Upper lobe of right lung (tissue), 1 donor: Measurements from ENCODE around the gene BLTP3A. TPM values are rescaled to one million over a fixed set of nuclear protein-coding genes. Genes with fewer than 3 reads are reported as not detected.
A peak's percentile ranks its signal among the peaks of the same experiment; 100 is the strongest.
"Not testable (repeated sequence)": the region's sequence is repeated elsewhere in the genome, so short reads cannot be mapped to it uniquely, and the experiment has no call there.

Experiments
- ATAC-seq: fragments of 200-7000 bp; cut with Tn5 transposase; one replicate; pipeline ENCODE4 v1.9.1; 2020; ENCODE audit warnings: mild to moderate bottlenecking, moderate library complexity
- DNase-seq: peaks from one replicate; pipeline ENCODE4 v3.0.0-alpha.2; 2020
- H3K27ac ChIP-seq: fragments of 200-600 bp; one replicate; pipeline ENCODE4 v1.8.0; 2022
- H3K27me3 ChIP-seq: fragments of 200-600 bp; one replicate; pipeline ENCODE4 v1.8.0; 2022; ENCODE audit warnings: mild to moderate bottlenecking
- H3K36me3 ChIP-seq: fragments of 200-600 bp; one replicate; pipeline ENCODE4 v1.8.0; 2022
- H3K4me1 ChIP-seq: fragments of 200-600 bp; one replicate; pipeline ENCODE4 v1.8.0; 2022
- H3K4me3 ChIP-seq: fragments of 200-600 bp; one replicate; pipeline ENCODE4 v1.8.0; 2022; ENCODE audit warnings: mild to moderate bottlenecking
- H3K9me3 ChIP-seq: fragments of 200-600 bp; one replicate; pipeline ENCODE4 v1.8.0; 2022
- intact Hi-C: fragments of 100-400 bp; cut with DNase I; formaldehyde crosslinking; loops from one replicate; pipeline ENCODE4 v1.11.0; 2022
- long read RNA-seq: library from polyadenylated mRNA; unstranded; transcript quantifications from one replicate; pipeline ENCODE4 v2.0.0, GENCODE V29; 2021
- total RNA-seq: library from RNA; stranded (reverse); fragmentation: NEBNext Ultra II Directional; extraction: Animal tissue kit (Norgen Biotek cat#: 25700); gene quantifications from one replicate; pipeline ENCODE4 v1.2.1, GENCODE V29; 2021
- TF ChIP-seq, protein P1 (sequence below): fragments of 200-600 bp; IDR thresholded peaks from one replicate; pipeline ENCODE4 v1.8.0; 2022; ENCODE audit warnings: antibody characterized with exemption
- donor health status: DM: no; HTN: yes; CAD: no; lungs with severe emphysema.

The BLTP3A gene
- total RNA-seq = 12.9 TPM
- long read RNA-seq, full-length matches to known transcripts = 2 of 22 reads
- long read RNA-seq, partial matches to known transcripts = 8 of 22 reads
- long read RNA-seq, other reads (novel, unspliced or antisense) = 12 of 22 reads

DNA sequence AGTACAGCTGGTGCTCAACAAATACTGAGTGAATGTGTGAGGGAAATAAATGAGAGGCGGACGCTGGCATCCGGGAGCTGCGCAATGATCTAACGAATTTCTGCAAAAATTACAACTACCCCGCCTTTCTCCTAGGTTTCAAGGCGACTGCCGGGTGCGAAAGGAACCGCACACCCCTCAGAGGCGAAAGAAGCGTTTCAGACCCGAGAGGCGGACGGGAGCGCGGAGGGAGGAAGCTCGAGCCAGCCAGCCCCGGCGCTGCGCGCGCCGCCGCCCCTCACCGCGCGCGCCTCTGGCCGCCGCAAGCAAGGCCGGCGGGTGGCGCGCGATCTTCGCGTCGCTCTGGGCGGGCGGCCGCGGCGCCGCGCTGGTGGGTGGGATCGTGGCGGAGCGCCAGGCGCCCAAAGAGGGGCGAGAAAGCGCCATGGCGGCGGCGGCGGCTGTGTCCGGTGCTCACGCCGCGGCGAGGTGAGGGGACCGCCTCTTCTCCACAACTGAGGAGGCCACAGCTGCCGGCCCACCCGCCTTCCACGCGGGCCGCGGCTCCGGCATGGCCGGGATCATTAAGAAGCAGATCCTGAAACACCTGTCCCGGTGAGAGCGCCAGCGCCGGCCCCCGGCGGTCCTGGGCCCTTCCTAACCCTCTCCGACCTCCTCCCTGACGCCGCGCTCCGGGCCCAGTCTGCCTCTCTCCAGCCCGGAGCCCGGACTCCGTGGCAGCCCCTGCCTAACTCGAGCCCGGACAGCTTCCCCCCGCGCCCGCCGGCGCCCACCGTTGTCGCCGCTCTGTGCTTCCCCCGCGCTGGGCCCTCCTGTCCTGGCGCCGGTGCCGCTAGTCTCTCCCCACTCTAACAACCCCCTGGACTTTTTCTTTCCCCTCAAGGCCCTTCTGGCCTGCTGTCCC lies at the start of gene BLTP3A:
BLTP3A (plus strand) TSS at position 383 of the 904 bp plus-strand sequence; CDS start at position 551, 168 bp downstream.
- peak; percentile 88 for DNase-seq
- Histone ChIP-seq H3K4me1 (peaks cover 22% of the 10 kb centered on the region), H3K27me3 (no peaks in the 10 kb centered on the region), H3K36me3 (no peaks in the 10 kb centered on the region), H3K4me3 (peak within 1 kb of the TSS; percentile 89), H3K27ac (peak within 1 kb of the TSS; percentile 94), H3K9me3 (no peaks in the 10 kb centered on the region)
- intact Hi-C loops = no loop called here
- TF ChIP-seq, protein P1, sequence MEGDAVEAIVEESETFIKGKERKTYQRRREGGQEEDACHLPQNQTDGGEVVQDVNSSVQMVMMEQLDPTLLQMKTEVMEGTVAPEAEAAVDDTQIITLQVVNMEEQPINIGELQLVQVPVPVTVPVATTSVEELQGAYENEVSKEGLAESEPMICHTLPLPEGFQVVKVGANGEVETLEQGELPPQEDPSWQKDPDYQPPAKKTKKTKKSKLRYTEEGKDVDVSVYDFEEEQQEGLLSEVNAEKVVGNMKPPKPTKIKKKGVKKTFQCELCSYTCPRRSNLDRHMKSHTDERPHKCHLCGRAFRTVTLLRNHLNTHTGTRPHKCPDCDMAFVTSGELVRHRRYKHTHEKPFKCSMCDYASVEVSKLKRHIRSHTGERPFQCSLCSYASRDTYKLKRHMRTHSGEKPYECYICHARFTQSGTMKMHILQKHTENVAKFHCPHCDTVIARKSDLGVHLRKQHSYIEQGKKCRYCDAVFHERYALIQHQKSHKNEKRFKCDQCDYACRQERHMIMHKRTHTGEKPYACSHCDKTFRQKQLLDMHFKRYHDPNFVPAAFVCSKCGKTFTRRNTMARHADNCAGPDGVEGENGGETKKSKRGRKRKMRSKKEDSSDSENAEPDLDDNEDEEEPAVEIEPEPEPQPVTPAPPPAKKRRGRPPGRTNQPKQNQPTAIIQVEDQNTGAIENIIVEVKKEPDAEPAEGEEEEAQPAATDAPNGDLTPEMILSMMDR = no peak
- ATAC-seq = peak; percentile 95

- H3K27me3 ChIP-seq = no peaks in the 10 kb centered on the region
- ATAC-seq = no peak
These were observed 49.8 kb upstream of the BLTP3A start for GRCh38 chr6:34742094-34742493.

GRCh38 chr6:34743625-34744293 lies 48.1 kb upstream of the BLTP3A start:
- Histone ChIP-seq H3K4me3 (no peak overlapping the region), H3K9me3 (no peaks in the 10 kb centered on the region), H3K4me1 (no peaks in the 10 kb centered on the region), H3K27me3 (no peaks in the 10 kb centered on the region), H3K36me3 (no peaks in the 10 kb centered on the region), H3K27ac (no peak overlapping the region)
- ATAC-seq (no peak), DNase-seq (no peak)
- TF ChIP-seq, protein P1 = no peak
- intact Hi-C loops = no loop called here

More at GRCh38 chr6:34742094-34742493, 49.8 kb upstream of the BLTP3A start:
- no peak overlapping the region for H3K27ac ChIP-seq
- no peaks in the 10 kb centered on the region for H3K9me3 ChIP-seq
- H3K36me3 ChIP-seq = no peaks in the 10 kb centered on the region
- TF ChIP-seq, protein P1 = no peak
- no peak for DNase-seq
- no peak overlapping the region for H3K4me3 ChIP-seq
- no peaks in the 10 kb centered on the region for H3K4me1 ChIP-seq
- intact Hi-C loops = no loop called here

DNA sequence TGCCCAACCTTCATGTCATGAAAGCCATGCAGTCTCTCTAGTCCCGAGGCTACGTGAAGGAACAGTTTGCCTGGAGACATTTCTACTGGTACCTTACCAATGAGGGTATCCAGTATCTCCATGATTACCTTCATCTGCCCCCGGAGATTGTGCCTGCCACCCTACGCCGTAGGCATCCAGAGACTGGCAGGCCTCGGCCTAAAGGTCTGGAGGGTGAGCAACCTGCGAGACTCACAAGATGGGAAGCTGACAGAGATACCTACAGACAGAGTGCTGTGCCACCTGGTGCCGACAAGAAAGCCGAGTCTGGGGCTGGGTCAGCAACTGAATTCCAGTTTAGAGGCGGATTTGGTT lies 47.6 kb upstream of the BLTP3A start:
- intact Hi-C loops, H3K27ac ChIP-seq, H3K27me3 ChIP-seq, H3K4me1 ChIP-seq, H3K9me3 ChIP-seq, DNase-seq, H3K4me3 ChIP-seq, H3K36me3 ChIP-seq, ATAC-seq: not testable (repeated sequence)

GRCh38 chr6:34745277-34746103 lies 46.4 kb upstream of the BLTP3A start:
- Histone ChIP-seq H3K36me3 (no peaks in the 10 kb centered on the region), H3K4me1 (no peaks in the 10 kb centered on the region), H3K9me3 (no peaks in the 10 kb centered on the region), H3K27ac (peak overlapping the region; percentile 39), H3K4me3 (no peak overlapping the region), H3K27me3 (no peaks in the 10 kb centered on the region)
- DNase-seq (no peak), ATAC-seq (peak; percentile 85)
- TF ChIP-seq, protein P1 = no peak
- intact Hi-C loops = no loop called here
